Dermis microvascular lymphatic vessel endothelial cell (primary cell): Measurements from ENCODE around the gene ATG7. TPM values are rescaled to one million over a fixed set of nuclear protein-coding genes. Genes with fewer than 3 reads are reported as not detected.
"Not testable (repeated sequence)": the region's sequence is repeated elsewhere in the genome, so short reads cannot be mapped to it uniquely, and the experiment has no call there.

ENCODE experiments used
- DNase-seq, 2 donors: peaks; one replicate each; pipeline versions ENCODE4 v3.0.0 to v3.0.0-alpha.2; 2010; ENCODE audit warnings: low read depth in 2 of 2
- total RNA-seq: library from RNA; depleted of rRNA; stranded (reverse); fragments of >200 nt; gene quantifications from 2 replicates; pipeline ENCODE4 v1.2.1, GENCODE V29; 2014

The ATG7 gene
- total RNA-seq, 1 donor from 2014 or later: 28.0 TPM

GRCh38 chr3:11423868-11424267, 151.7 kb downstream of the ATG7 start:
- DNase-seq: no peak

- no peak for DNase-seq
These were observed 152.1 kb downstream of the ATG7 start for GRCh38 chr3:11424277-11424676.

GRCh38 chr3:11430207-11430606, 158.0 kb downstream of the ATG7 start:
- no peak for DNase-seq

DNA sequence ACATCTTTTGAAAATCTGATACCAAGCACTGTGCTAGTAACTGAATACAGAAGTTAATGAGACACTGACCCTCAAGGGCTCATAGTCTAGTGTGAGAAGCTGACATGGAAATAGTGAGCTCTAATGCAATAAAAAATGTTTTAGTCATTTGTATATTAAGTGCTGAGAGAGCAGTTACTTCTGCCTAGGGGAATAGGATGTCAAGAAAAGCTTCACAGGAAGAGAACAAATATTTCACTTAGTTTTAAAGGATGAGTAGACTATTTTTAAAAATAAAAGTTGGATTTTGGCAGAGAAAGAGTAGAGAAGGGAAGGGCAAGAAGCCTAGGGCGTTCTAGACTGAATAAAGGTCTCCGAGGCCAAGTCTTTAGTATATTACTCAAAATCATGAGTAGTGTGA, 158.4 kb downstream of the ATG7 start:
- no peak for DNase-seq

DNA sequence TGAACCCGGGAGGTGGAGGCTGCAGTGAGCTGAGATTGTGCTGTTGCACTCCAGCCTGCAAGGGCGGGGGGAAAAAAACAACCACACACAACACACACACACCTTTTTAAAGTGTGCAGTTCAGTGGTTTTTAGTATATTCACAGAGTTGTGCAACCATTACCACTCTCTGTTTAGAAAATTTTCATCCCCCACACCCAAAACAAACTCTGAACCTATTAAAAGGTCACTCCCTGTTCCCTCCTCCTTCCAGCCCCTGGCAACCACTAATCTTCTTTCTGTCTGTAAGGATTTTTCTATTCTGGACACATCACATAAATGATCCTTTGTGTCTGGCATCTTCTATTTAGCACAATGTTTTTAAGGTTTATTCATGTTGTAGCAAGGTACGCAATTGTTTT, 159.1 kb downstream of the ATG7 start:
- no peak for DNase-seq

DNA sequence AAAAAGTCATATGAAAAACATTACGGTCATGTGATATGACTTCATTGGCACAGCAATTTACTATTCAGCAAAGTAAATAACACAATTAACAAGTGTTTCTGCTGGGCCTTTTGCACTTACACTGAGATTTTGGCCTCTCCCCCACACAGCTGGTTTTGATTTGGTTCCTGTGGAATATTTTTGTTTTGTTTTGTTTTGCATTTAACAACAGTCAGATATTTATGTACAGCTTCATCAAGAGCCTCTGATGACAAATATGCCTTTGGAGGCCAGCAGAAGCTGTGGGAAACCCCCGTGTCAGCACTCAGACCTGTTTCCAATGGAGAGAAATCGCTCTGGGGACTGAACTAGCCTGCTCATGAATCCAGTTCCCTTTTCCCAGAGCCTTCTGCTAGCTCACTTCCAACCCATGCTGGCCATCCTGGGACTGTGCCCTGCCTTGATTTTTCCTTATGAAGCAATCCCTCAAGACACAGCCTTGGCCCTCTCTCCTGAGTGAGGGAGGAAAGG, 161.9 kb downstream of the ATG7 start:
- peak; percentile 58 to 78 for DNase-seq

DNA sequence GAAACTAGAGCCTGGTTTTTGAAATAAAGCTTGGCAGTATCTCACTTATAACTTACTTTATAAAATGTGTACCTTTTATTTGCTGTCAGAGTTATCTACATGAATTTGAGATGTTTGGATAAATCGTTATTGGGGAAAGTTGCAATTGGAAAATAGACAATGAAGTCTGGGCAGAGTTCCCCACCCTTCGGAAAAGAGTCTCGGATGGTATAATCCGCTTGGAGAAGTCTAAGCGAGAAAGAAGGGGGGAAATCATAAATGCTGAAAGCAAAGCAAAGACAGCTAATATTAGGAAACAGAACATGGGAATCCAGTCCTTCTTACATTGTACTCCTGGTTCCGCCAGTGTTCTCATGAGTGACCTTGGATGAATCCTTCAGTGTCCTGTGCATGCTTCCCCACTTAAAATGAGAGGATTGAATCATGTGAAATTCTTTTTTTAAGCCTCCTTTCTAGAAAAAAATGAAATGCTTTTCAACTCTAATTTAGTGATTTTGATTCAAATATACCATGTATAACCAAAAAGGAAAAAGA, 162.4 kb downstream of the ATG7 start:
- DNase-seq: no peak

DNA sequence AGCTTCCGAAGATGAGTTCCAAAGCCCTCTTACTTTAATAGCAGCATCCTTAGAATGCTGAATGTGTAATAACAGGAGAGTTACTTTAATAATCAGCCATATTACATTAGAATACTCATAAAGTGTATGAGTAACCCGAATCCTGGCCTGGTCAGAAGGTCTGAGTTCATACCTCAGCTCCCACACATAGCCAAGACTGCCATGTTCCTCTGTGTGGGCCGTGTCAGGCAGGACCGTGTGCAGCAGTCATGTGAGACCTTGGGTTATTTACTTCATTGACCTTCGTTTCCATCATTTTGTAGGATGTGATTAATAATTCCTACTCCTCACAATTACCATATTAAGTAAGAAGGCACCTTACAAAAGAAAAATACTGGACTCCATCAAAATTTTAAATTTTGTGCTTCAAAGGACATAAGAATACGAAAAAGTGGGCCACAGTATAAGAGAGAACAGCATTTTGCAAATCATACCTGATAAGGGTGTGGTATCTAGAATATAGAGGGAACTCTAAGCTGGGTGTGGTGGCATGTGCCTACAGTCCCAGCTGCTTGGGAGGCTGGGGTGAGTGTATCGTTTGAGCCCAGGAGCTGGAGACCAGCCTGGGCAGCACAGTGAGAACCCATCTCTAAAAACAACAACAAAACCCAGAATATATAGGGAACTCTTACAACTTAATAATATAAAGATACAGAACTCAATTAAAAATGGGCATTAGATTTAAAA, 163.4 kb downstream of the ATG7 start:
- DNase-seq: no peak

DNA sequence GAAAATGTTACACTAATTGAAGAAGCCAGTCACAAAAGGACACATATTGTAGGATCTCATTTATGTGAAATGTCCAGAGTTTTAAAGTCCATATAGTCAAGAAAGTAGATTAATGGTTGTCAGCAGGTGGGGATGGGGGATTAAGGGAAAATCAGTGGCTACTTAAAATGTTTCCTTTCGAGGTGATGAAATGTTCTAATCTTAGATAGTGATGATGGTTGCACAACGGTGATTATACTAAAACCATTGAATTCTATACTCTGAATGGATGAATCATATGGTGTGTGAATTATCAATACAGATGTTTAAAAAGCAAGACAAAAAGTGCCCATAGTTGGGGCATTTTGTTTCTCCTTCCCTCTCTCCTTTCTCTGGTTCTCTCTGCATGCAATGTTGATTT, 164.6 kb downstream of the ATG7 start:
- no peak for DNase-seq

- no peak for DNase-seq
These were observed 165.3 kb downstream of the ATG7 start for GRCh38 chr3:11437506-11437905.

DNA sequence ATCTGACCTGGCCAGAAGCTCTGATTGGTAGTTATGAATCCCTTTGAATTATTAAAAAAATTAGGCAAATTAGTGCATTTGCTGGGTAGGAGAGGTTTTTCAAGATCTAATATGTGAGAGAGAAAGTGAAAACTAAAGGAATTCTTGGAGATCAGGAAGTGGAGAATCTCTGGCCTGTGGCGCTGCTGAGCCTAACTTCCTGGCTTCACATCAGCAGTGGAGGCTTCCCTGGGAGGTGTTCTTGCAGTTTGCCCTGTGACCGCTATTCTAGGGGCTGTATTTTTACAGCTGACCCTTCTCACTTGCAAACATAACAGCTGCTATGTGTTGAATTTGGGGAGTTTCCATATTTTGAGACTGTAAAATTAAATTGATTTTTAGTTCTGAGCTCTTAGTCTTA, 166.4 kb downstream of the ATG7 start:
- DNase-seq: peak in 1 of 2 donors; percentile 71

DNA sequence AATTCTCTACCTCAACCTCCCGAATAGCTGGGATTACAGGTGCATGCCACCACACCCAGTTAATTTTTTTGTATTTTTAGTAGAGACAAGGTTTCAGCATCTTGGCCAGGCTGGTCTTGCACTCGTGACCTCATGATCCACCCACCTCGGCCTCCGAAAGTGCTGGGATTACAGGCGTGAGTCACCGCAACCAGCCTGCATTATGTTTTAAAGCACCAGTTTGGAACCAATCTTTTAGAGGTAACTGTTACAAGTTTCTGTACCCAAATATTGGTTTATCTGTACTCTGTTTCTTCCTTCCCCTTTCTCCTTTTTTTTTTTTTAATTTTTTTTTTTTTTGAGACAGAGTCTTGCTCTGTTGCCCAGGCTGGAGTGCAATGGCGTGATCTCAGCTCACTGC, 169.1 kb downstream of the ATG7 start:
- DNase-seq: not testable (repeated sequence)

DNA sequence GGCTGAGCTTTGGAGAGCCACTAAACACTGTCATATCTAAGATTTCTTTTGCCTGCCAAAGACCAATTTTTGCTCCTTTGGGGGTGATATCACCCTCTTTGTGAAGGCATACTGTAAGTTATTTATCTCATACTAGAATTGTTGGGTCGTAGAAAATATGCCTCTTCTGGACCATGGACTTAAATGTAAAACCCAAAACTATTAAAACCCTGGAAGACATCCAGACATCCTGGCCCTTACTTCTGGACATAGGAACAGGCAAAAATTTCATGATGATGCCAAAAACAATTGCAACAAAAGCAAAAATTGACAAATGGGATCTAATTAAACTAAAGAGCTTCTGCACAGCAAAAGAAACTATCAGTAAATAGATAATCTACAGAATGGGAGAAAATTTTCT, 172.2 kb downstream of the ATG7 start:
- no peak for DNase-seq

DNA sequence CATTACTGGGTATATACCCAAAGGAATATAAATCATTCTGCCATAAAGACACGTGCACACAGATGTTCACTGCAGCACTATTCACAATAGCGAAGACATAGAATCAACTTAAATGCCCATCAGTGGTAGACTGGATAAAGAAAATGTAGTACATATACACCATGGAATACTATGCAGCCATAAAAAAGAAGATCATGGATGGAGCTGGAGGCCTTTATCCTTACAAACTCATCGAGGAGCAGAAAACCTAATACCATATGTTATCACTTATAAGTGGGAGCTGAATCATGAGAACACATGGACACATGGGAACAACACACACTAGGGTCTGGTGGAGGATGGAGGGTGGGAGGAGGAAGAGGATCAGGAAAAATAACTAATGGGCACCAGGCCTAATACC, 173.0 kb downstream of the ATG7 start:
- not testable (repeated sequence) for DNase-seq

DNA sequence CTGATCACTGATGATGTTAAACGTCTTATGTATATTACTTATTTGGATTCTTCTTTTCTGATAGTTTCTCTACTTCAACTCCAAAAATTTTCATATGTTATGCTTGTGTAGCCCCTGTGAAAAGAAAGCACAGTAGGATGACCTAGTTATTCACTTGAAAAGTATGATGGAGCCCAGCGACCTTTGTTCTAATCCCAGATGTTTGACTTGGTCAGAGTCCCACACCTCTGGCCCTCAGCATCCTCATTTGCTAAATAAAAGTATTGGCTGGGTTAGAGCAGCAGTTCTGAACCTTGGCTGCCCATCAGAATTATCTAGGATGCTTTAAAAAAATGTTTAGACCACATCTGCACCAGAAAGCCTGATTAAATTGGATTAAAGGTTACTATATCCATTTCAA, 173.7 kb downstream of the ATG7 start:
- DNase-seq: peak; percentile 25 to 29

DNA sequence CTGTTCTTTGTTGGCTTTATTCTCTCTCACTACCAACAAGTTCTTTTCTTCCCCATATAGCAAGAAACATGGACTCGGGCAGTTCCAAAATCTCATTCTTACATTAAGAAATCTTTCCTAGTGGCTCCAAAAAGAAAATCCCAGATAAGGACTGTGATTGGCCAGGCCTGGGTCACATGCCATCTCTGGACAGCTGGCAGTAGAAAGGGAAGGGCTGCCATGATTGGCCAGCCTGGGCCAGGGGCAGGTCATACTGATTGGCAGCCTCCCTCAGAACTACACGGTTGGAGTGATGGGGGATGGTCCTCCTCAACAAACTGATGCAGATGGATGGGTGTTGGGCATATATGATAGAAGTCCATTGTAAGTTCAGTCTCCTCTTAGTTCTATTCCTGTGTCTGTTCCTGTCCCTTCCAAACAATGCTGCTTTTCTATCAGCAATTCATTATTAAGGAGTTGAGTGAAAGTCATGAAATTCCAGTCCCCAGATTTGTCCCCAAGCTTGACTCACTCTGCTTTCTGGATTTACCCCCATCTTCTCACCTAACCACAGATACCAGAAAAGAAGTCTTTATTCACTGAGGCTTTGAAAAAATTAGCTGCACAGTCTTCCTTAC, 175.5 kb downstream of the ATG7 start:
- DNase-seq: no peak

- DNase-seq: no peak
These were observed 177.8 kb downstream of the ATG7 start for GRCh38 chr3:11450015-11450414.

GRCh38 chr3:11452312-11452711, 180.1 kb downstream of the ATG7 start:
- no peak for DNase-seq

- peak in 1 of 2 donors; percentile 86 for DNase-seq
These were observed 181.0 kb downstream of the ATG7 start for GRCh38 chr3:11452885-11453847.

- DNase-seq: peak in 1 of 2 donors; percentile 51
These were observed 183.8 kb downstream of the ATG7 start for GRCh38 chr3:11455956-11456355.

- DNase-seq: no peak
These were observed 184.9 kb downstream of the ATG7 start for GRCh38 chr3:11457135-11457534.
